ENCODE measurements around the gene CARMIL1.

CARMIL1 gene

GRCh38 chr6:25590986-25591385 lies 311.8 kb downstream of the CARMIL1 start:
- H3K9ac ChIP-seq (ENCODE audit: low read depth, low read length, poor library complexity, severe bottlenecking): no peak overlapping the region
- H4K20me1 ChIP-seq (ENCODE audit: insufficient read depth, low read length, poor library complexity, severe bottlenecking): no peaks in the 10 kb centered on the region
- no peak overlapping the region for H3K4me3 ChIP-seq (ENCODE audit: low read length, poor library complexity, severe bottlenecking)
- H3K36me3 ChIP-seq (ENCODE audit: insufficient read depth, low read length): no peaks in the 10 kb centered on the region
- H3K79me2 ChIP-seq (ENCODE audit: insufficient read depth, low read length): no peaks in the 10 kb centered on the region
- no peaks in the 10 kb centered on the region for H3K27me3 ChIP-seq (ENCODE audit: insufficient read depth, low read length, poor library complexity, severe bottlenecking)
- no peaks in the 10 kb centered on the region for H3K9me3 ChIP-seq (ENCODE audit: insufficient read depth, low read depth, low read length)
- TF ChIP-seq EZH2phosphoT487 (IDR thresholded peaks at IDR 0.05; ENCODE audit: borderline replicate concordance): no peak
- TF ChIP-seq CTCF (conservative IDR thresholded peaks at IDR 0.05; ENCODE audit: low read length): no peak
- no peak overlapping the region for H3K4me2 ChIP-seq (ENCODE audit: low read depth, low read length, poor library complexity, severe bottlenecking)
- no peaks in the 10 kb centered on the region for H3F3A ChIP-seq (ENCODE audit: low read depth)
- H3K9me2 ChIP-seq (replicated peaks; ENCODE audit: low read depth, low read length): no peaks in the 10 kb centered on the region
- no peak overlapping the region for H2AFZ ChIP-seq (ENCODE audit: low read length)
- no peaks in the 10 kb centered on the region for H3K4me1 ChIP-seq (ENCODE audit: insufficient read depth, low read length, poor library complexity, severe bottlenecking)

- H3K9me2 ChIP-seq (replicated peaks; ENCODE audit: low read depth, low read length): no peaks in the 10 kb centered on the region
- no peak for TF ChIP-seq CTCF (conservative IDR thresholded peaks at IDR 0.05; ENCODE audit: low read length)
- TF ChIP-seq EZH2phosphoT487 (IDR thresholded peaks at IDR 0.05; ENCODE audit: borderline replicate concordance): no peak
- H3K4me3 ChIP-seq (ENCODE audit: low read length, poor library complexity, severe bottlenecking): no peak overlapping the region
- no peak overlapping the region for H3K4me2 ChIP-seq (ENCODE audit: low read depth, low read length, poor library complexity, severe bottlenecking)
- H3K4me1 ChIP-seq (ENCODE audit: insufficient read depth, low read length, poor library complexity, severe bottlenecking): peaks cover 12% of the 10 kb centered on the region
- H3K9me3 ChIP-seq (ENCODE audit: insufficient read depth, low read depth, low read length): no peaks in the 10 kb centered on the region
- no peak overlapping the region for H3K9ac ChIP-seq (ENCODE audit: low read depth, low read length, poor library complexity, severe bottlenecking)
- H3F3A ChIP-seq (ENCODE audit: low read depth): no peaks in the 10 kb centered on the region
- H4K20me1 ChIP-seq (ENCODE audit: insufficient read depth, low read length, poor library complexity, severe bottlenecking): no peaks in the 10 kb centered on the region
- no peaks in the 10 kb centered on the region for H3K36me3 ChIP-seq (ENCODE audit: insufficient read depth, low read length)
- H3K79me2 ChIP-seq (ENCODE audit: insufficient read depth, low read length): no peaks in the 10 kb centered on the region
- no peak overlapping the region for H2AFZ ChIP-seq (ENCODE audit: low read length)
- no peaks in the 10 kb centered on the region for H3K27me3 ChIP-seq (ENCODE audit: insufficient read depth, low read length, poor library complexity, severe bottlenecking)
These were observed 318.0 kb downstream of the CARMIL1 start for GRCh38 chr6:25596928-25597818.

GRCh38 chr6:25599516-25600085 lies 320.4 kb downstream of the CARMIL1 start:
- no peaks in the 10 kb centered on the region for H4K20me1 ChIP-seq (ENCODE audit: insufficient read depth, low read length, poor library complexity, severe bottlenecking)
- H3F3A ChIP-seq (ENCODE audit: low read depth): no peaks in the 10 kb centered on the region
- H2AFZ ChIP-seq (ENCODE audit: low read length): no peak overlapping the region
- no peaks in the 10 kb centered on the region for H3K9me2 ChIP-seq (replicated peaks; ENCODE audit: low read depth, low read length)
- no peak overlapping the region for H3K9ac ChIP-seq (ENCODE audit: low read depth, low read length, poor library complexity, severe bottlenecking)
- H3K4me3 ChIP-seq (ENCODE audit: low read length, poor library complexity, severe bottlenecking): no peak overlapping the region
- peaks cover 16% of the 10 kb centered on the region for H3K4me1 ChIP-seq (ENCODE audit: insufficient read depth, low read length, poor library complexity, severe bottlenecking)
- no peaks in the 10 kb centered on the region for H3K36me3 ChIP-seq (ENCODE audit: insufficient read depth, low read length)
- H3K9me3 ChIP-seq (ENCODE audit: insufficient read depth, low read depth, low read length): no peaks in the 10 kb centered on the region
- H3K79me2 ChIP-seq (ENCODE audit: insufficient read depth, low read length): no peaks in the 10 kb centered on the region
- H3K27me3 ChIP-seq (ENCODE audit: insufficient read depth, low read length, poor library complexity, severe bottlenecking): no peaks in the 10 kb centered on the region
- H3K4me2 ChIP-seq (ENCODE audit: low read depth, low read length, poor library complexity, severe bottlenecking): no peak overlapping the region
- no peak for TF ChIP-seq CTCF (conservative IDR thresholded peaks at IDR 0.05; ENCODE audit: low read length)
- no peak for TF ChIP-seq EZH2phosphoT487 (IDR thresholded peaks at IDR 0.05; ENCODE audit: borderline replicate concordance)
